K562 (cell line): Measurements from ENCODE around the gene PACRG. TPM values are rescaled to one million over a fixed set of nuclear protein-coding genes. Genes with fewer than 3 reads are reported as not detected.

ENCODE experiments used
- ATAC-seq: fragments of 200-7000 bp; cut with Tn5 transposase; 3 replicates; pipeline ENCODE4 v1.9.1; 2020; ENCODE audit warnings: moderate library complexity
- BruUV-seq: library from RNA; stranded (reverse); fragments of 400-500 nt; replicated peaks from 2 replicates; lab custom pipeline; 2021; lab: Mats Ljungman, UMichigan
- CTCF ChIA-PET: fragments of 300-600 bp; formaldehyde crosslinking; extraction: SDS; loops from one replicate; lab custom pipeline; 2021; ENCODE audit warnings: low intra/inter-chr PET ratio; lab: Yijun Ruan, JAX
- POLR2A ChIA-PET: fragments of 300-600, 350-650 bp; sonication (Branson Sonifier 250); formaldehyde crosslinking; extraction: SDS; loops from one replicate; lab custom pipeline; 2021; ENCODE audit warnings: antibody characterized with exemption, inconsistent platforms; lab: Yijun Ruan, JAX
- DNase-seq, 4 experiments: peaks; one replicate each; pipeline versions ENCODE4 v3.0.0 to v3.0.0-alpha.2; 2011 to 2018; ENCODE audit warnings: low spot score in 3 of 4, mixed read lengths in 3 of 4; ENCODE audit errors: extremely low read depth in 1 of 4
- FAIRE-seq: peaks from 2 replicates; lab custom pipeline; 2011; peaks lifted over from hg19 to GRCh38; lab: Jason Lieb, UNC
- H2AFZ ChIP-seq: 2 replicates; pipeline ENCODE4 v1.6.0; 2011; ENCODE audit warnings: low read depth, low read length, control low read depth, inconsistent platforms
- H3K27ac ChIP-seq: fragments of 200-600 bp; 3 replicates; pipeline ENCODE4 v1.8.0; 2011; ENCODE audit warnings: low read depth, mild to moderate bottlenecking, control low read depth, inconsistent platforms, low read length, moderate library complexity, mixed read lengths; ENCODE audit errors: extremely low read depth
- H3K27me3 ChIP-seq, 2 experiments: fragments of 300-600 bp in 1 of 2; 2 replicates in 1 of 2; 3 replicates in 1 of 2; pipeline versions ENCODE4 v1.6.0 to v1.8.0; 2011; ENCODE audit warnings: inconsistent platforms in 2 of 2, low read length in 2 of 2, mild to moderate bottlenecking in 1 of 2, mixed read lengths in 1 of 2, moderate library complexity in 1 of 2; ENCODE audit not compliant: control insufficient read depth in 2 of 2, insufficient read depth in 2 of 2
- H3K36me3 ChIP-seq: fragments of 300-600 bp; 3 replicates; pipeline ENCODE4 v1.8.0; 2011; ENCODE audit warnings: mild to moderate bottlenecking, low read length, inconsistent platforms; ENCODE audit not compliant: control insufficient read depth, insufficient read depth
- H3K4me1 ChIP-seq, 2 experiments: fragments of 200-600 bp in 1 of 2; replicated peaks in 1 of 2; 2 replicates in 1 of 2; 3 replicates in 1 of 2; pipeline versions ENCODE4 v1.5.1 to v1.8.0; 2011; ENCODE audit warnings: inconsistent platforms in 2 of 2, low read length in 2 of 2, mild to moderate bottlenecking in 1 of 2, mixed read lengths in 1 of 2, moderate library complexity in 1 of 2; ENCODE audit not compliant: control insufficient read depth in 2 of 2, insufficient read depth in 2 of 2
- H3K4me2 ChIP-seq: 2 replicates; pipeline ENCODE4 v1.6.1; 2011; ENCODE audit warnings: low read length, control low read depth, inconsistent platforms, mixed read lengths; ENCODE audit not compliant: insufficient read depth
- H3K4me3 ChIP-seq: fragments of 200-600 bp; sonication (generic), shearing (Covaris generic); 2 replicates; pipeline ENCODE4 v1.5.1; 2016; ENCODE audit warnings: control low read depth, inconsistent platforms
- H3K79me2 ChIP-seq: fragments of 200-600 bp; 3 replicates; pipeline ENCODE4 v1.8.0; 2011; ENCODE audit warnings: low read length, inconsistent platforms; ENCODE audit not compliant: control insufficient read depth, insufficient read depth
- H3K9ac ChIP-seq, 2 experiments: 2 replicates each; pipeline versions ENCODE4 v1.6.0 to v1.6.1; 2011; ENCODE audit warnings: low read depth in 2 of 2, low read length in 2 of 2, control low read depth in 1 of 2, inconsistent platforms in 1 of 2, mild to moderate bottlenecking in 1 of 2, mixed read lengths in 1 of 2; ENCODE audit not compliant: insufficient read depth in 1 of 2
- H3K9me1 ChIP-seq: one replicate; pipeline ENCODE4 v1.6.0; 2011; ENCODE audit warnings: inconsistent platforms, mild to moderate bottlenecking, low read length, moderate library complexity; ENCODE audit not compliant: control insufficient read depth, insufficient read depth
- H3K9me3 ChIP-seq: replicated peaks from 2 replicates; pipeline ENCODE4 v1.5.1; 2011; ENCODE audit warnings: low read depth, low read length, inconsistent platforms; ENCODE audit not compliant: control insufficient read depth, insufficient read depth
- H4K20me1 ChIP-seq: replicated peaks from 2 replicates; pipeline ENCODE4 v1.6.1; 2011; ENCODE audit warnings: low read length, inconsistent platforms, mixed read lengths; ENCODE audit not compliant: control insufficient read depth, insufficient read depth
- ARID3A ChIP-seq: IDR thresholded peaks from 2 replicates; pipeline ENCODE4 v1.6.1; 2012; ENCODE audit warnings: low read depth, low read length, improper control_type of control experiment, borderline replicate concordance
- OTX1 ChIP-seq: fragments of 450-650 bp; formaldehyde crosslinking; IDR thresholded peaks from 2 replicates; pipeline ENCODE4 v1.4.0; 2022; ENCODE audit warnings: mild to moderate bottlenecking
- RNF2 ChIP-seq: sonication (generic); IDR thresholded peaks from 2 replicates; pipeline ENCODE4 v1.6.1; 2016
- ZNF431 ChIP-seq: sonication (generic); formaldehyde crosslinking; IDR thresholded peaks from 2 replicates; pipeline ENCODE4 v1.8.0; 2022; ENCODE audit warnings: mild to moderate bottlenecking, missing genetic modification reagents
- WGBS: fragments of 100-300 bp; shearing (Covaris generic); methylation state at CpG from one replicate; pipeline ENCODE4 v1.1.6; 2016; ENCODE audit warnings: low coverage, mixed read lengths; ENCODE audit not compliant: insufficient coverage; ENCODE audit errors: missing lambda C conversion rate; 5-methylcytosine and 5-hydroxymethylcytosine counted together
- in situ Hi-C: fragments of 300-500 bp; cut with MboI; formaldehyde crosslinking; loops from 4 replicates; pipeline ENCODE4 v1.15.0; 2018; ENCODE audit warnings: inconsistent platforms, mixed read lengths
- intact Hi-C: fragments of 100-400 bp; cut with micrococcal nuclease; formaldehyde crosslinking; loops from 2 replicates; pipeline ENCODE4 v1.14.2; 2022
- polyA plus RNA-seq, 8 experiments: library from polyadenylated mRNA; depleted of rRNA in 4 of 8; stranded (reverse) in 5 of 8; unstranded in 3 of 8; fragments of >200 nt; fragmentation: Nextera tagmentation in 2 of 8; fragmentation: Illumina TruSeq in 1 of 8; extraction: Ambion mirVana in 2 of 8; extraction: Trizol in 1 of 8; gene quantifications; 2 replicates each; pipeline versions ENCODE4 v1.2.1 to v1.2.3, GENCODE V29; 2011 to 2014; ENCODE audit warnings: inconsistent platforms in 1 of 8, missing spikeins in 1 of 8
- total RNA-seq, 7 experiments: library from RNA; depleted of rRNA in 6 of 7; stranded (reverse); fragments of >200 nt in 6 of 7; fragmentation: Illumina TruSeq in 2 of 7; extraction: Trizol in 2 of 7; gene quantifications; 2 replicates each; pipeline versions ENCODE4 v1.2.1 to v1.2.3, GENCODE V29; 2011 to 2021; ENCODE audit warnings: low replicate concordance in 1 of 7
- TF ChIP-seq, protein P1 (sequence below): sonication (generic); formaldehyde crosslinking; IDR thresholded peaks from 2 replicates; pipeline ENCODE4 v1.8.0; 2022; ENCODE audit warnings: mild to moderate bottlenecking, missing genetic modification reagents

Gene PACRG
- total and polyA plus RNA-seq, 9 of the 15 experiments (the other 6 are each of a cell fraction or from before 2014, with no cell fraction given): 0.04 TPM; not detected in 8

- Histone ChIP-seq H3K9ac (no peak overlapping the region), H3K27ac (no peak overlapping the region), H2AFZ (no peak overlapping the region), H3K79me2 (no peaks in the 10 kb centered on the region), H3K36me3 (no peaks in the 10 kb centered on the region)
- ATAC-seq: no peak
- in situ Hi-C loops: no loop called here
- 0 out of 2 replicates have a peak, but pooled peaks have one; percentile 18 for TF ChIP-seq OTX1 (CRISPR knock-in tag)
- no peak for TF ChIP-seq RNF2
- TF ChIP-seq, all 486 proteins: peak for 1
- no peaks in the 10 kb centered on the region for H4K20me1 ChIP-seq
- H3K4me2 ChIP-seq: no peak overlapping the region
- H3K4me3 ChIP-seq: no peak overlapping the region
- ChIA-PET POLR2A (no interaction called here), CTCF (no interaction called here)
- BruUV-seq: no TSS peak
- intact Hi-C loops: no loop called here
- no peaks in the 10 kb centered on the region for H3K9me1 ChIP-seq
- FAIRE-seq: no peak
- 0 out of 5 replicates have a peak, but pooled peaks cover 0 to 3% of the 10 kb centered on the region in 2 experiments for H3K4me1 ChIP-seq
- H3K27me3 ChIP-seq: peaks cover 8 to 25% of the 10 kb centered on the region in 2 experiments
- no peaks in the 10 kb centered on the region for H3K9me3 ChIP-seq
- WGBS: 7% methylated on average over 18 of the region's 19 CpGs
- no peak for DNase-seq
Measured at GRCh38 chr6:163239572-163240340, 512.0 kb downstream of the PACRG start.

DNA sequence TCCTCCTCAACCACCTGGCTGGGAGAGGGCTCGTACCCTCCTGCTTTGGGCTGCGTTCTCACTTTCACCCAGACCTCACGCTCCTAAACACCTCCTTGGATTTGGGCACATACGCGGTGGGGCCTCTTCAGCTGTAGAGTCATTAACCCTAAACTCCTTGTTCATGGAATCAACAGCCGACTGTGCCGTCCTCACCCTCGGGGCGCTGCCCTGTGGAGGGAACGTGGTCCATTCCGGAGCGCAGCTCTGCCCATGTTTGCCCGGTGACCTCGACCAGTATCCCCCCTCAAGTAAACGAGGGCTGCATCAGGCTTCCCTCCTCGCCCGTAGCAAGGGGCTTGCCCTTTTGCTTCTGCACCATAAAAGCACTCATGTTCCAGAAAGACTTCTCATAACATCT lies 512.8 kb downstream of the PACRG start:
- DNase-seq: no peak
- H3K79me2 ChIP-seq: no peaks in the 10 kb centered on the region
- TF ChIP-seq ARID3A: no peak
- TF ChIP-seq, protein P1, sequence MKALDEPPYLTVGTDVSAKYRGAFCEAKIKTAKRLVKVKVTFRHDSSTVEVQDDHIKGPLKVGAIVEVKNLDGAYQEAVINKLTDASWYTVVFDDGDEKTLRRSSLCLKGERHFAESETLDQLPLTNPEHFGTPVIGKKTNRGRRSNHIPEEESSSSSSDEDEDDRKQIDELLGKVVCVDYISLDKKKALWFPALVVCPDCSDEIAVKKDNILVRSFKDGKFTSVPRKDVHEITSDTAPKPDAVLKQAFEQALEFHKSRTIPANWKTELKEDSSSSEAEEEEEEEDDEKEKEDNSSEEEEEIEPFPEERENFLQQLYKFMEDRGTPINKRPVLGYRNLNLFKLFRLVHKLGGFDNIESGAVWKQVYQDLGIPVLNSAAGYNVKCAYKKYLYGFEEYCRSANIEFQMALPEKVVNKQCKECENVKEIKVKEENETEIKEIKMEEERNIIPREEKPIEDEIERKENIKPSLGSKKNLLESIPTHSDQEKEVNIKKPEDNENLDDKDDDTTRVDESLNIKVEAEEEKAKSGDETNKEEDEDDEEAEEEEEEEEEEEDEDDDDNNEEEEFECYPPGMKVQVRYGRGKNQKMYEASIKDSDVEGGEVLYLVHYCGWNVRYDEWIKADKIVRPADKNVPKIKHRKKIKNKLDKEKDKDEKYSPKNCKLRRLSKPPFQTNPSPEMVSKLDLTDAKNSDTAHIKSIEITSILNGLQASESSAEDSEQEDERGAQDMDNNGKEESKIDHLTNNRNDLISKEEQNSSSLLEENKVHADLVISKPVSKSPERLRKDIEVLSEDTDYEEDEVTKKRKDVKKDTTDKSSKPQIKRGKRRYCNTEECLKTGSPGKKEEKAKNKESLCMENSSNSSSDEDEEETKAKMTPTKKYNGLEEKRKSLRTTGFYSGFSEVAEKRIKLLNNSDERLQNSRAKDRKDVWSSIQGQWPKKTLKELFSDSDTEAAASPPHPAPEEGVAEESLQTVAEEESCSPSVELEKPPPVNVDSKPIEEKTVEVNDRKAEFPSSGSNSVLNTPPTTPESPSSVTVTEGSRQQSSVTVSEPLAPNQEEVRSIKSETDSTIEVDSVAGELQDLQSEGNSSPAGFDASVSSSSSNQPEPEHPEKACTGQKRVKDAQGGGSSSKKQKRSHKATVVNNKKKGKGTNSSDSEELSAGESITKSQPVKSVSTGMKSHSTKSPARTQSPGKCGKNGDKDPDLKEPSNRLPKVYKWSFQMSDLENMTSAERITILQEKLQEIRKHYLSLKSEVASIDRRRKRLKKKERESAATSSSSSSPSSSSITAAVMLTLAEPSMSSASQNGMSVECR (CRISPR knock-in tag): no peak
- TF ChIP-seq ZNF431: no peak
- H3K4me3 ChIP-seq: no peak overlapping the region
- H4K20me1 ChIP-seq: no peaks in the 10 kb centered on the region
- BruUV-seq: no TSS peak
- peaks cover 12 to 29% of the 10 kb centered on the region in 2 experiments for H3K27me3 ChIP-seq
- WGBS: 3% methylated on average over 17 of the region's 17 CpGs
- H2AFZ ChIP-seq: no peak overlapping the region
- H3K4me1 ChIP-seq: 0 out of 5 replicates have a peak, but pooled peaks cover 0 to 3% of the 10 kb centered on the region in 2 experiments
- FAIRE-seq: no peak
- H3K4me2 ChIP-seq: no peak overlapping the region
- ATAC-seq: no peak
- in situ Hi-C loops: no loop called here
- intact Hi-C loops: no loop called here
- ChIA-PET POLR2A (no interaction called here), CTCF (no interaction called here)
- H3K9me1 ChIP-seq: no peaks in the 10 kb centered on the region
- no peaks in the 10 kb centered on the region for H3K36me3 ChIP-seq
- H3K9me3 ChIP-seq: no peaks in the 10 kb centered on the region
- H3K27ac ChIP-seq: no peak overlapping the region
- no peak overlapping the region for H3K9ac ChIP-seq
